ENCODE data around the gene CACNA1F.

Gene CACNA1F

DNA sequence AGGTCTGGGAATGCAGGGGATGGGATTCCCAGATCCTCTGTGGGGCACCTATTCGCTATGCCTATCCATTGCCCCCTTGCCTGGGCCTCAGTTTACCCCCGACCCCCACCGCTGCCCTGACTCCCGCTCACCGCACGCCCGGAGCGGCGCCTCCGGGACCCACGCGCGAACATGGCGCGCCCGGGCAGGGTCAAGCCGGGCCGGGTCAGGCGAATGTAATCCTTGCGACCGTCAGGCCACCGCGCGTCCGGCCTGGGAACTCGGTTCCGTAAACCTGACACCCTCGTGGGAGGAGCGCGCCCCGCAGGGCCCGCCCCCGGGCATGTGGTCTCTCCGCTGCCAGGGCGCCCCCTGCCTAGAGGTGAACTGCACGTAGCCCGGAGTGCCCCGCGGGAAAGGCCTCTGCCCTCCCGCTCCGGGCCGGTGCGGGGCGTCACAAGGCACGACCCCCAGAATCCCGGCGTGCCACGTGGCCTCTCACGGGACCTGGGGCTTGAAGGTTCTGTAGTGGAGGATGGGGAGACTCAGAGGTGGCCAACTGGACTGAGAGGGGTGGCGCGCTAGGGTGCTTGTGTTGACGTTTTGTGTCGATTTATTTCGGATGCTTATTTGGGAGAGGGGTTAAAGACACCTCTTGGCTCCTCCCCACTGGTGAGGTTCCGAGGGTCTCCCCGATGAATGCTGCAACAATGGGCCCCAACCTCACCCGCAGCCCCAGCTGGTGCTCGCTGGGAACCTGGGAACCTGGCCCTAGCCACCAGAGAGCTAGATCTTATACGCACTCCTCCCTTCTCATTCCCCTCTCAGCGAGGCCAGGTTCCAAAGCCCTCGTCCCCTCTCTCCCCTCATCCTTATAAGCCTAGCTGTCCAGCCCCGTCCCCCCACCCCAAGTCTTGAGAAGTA is 46.8 kb downstream of the CACNA1F start, which contains the start of gene PRICKLE3:
Gene PRICKLE3 (minus strand): TSS at position 249 of the 903 bp plus-strand sequence. CDS start 76 bp downstream, at position 173.
- Histone ChIP-seq H4K91ac (ENCODE audit: low read length) (peak within 1 kb of the TSS; percentile 90), H3K4ac (ENCODE audit: low read depth in 1 of 2, low read length in 2 of 2) (peak within 1 kb of the TSS; percentile 81 to 84), H2AFZ (ENCODE audit: low read depth, low read length) (peak within 1 kb of the TSS; percentile 67), H3K4me2 (ENCODE audit: low read length, poor library complexity, severe bottlenecking) (peak within 1 kb of the TSS; percentile 76), H3K14ac (ENCODE audit: low read length in 2 of 2) (peak within 1 kb of the TSS; percentile 25 to 71), H4K8ac (ENCODE audit: low read length) (peak within 1 kb of the TSS; percentile 72), H2BK120ac (ENCODE audit: low read depth, low read length) (peak within 1 kb of the TSS; percentile 3), H3K36me3 (ENCODE audit: control insufficient read depth in 1 of 2, insufficient read depth in 2 of 2, low read depth in 1 of 2, low read length in 2 of 2) (peaks cover 3 to 15% of the 10 kb centered on the region in 2 experiments), H2BK12ac (ENCODE audit: low read length in 2 of 2) (peak within 1 kb of the TSS in 1 of 2 experiments; percentile 31), H3K79me1 (replicated peaks; ENCODE audit: low read length, poor library complexity, severe bottlenecking) (peaks cover 8% of the 10 kb centered on the region), H3K9ac (ENCODE audit: low read length) (peak within 1 kb of the TSS; percentile 84), H3K23ac (ENCODE audit: low read length in 2 of 2) (no peak within 1 kb of the TSS), H3K18ac (ENCODE audit: low read depth in 1 of 2, low read length in 2 of 2) (peak within 1 kb of the TSS; percentile 70 to 92), H2AK5ac (ENCODE audit: low read length, severe bottlenecking) (peak within 1 kb of the TSS; percentile 33), H3K27ac (ENCODE audit: low read length, poor library complexity, severe bottlenecking) (no peak within 1 kb of the TSS), H2BK5ac (ENCODE audit: low read depth, low read length, poor library complexity, severe bottlenecking) (no peak within 1 kb of the TSS), H3K4me1 (ENCODE audit: control insufficient read depth, insufficient read depth, low read depth, low read length) (peaks cover 14% of the 10 kb centered on the region), H3K27me3 (ENCODE audit: control insufficient read depth in 1 of 2, insufficient read depth in 1 of 2, low read length in 2 of 2) (no peaks in the 10 kb centered on the region), H3K4me3 (ENCODE audit: insufficient read depth in 1 of 2, low read depth in 1 of 2, low read length in 2 of 2) (peak within 1 kb of the TSS; percentile 74 to 77), H3K9me3 (ENCODE audit: control insufficient read depth, low read length) (no peaks in the 10 kb centered on the region), H2BK15ac (ENCODE audit: low read depth, poor library complexity, severe bottlenecking) (no peak within 1 kb of the TSS)
- WGBS = 8% methylated on average over 33 of the region's 62 CpGs
- peak; percentile 68 for DNase-seq

DNA sequence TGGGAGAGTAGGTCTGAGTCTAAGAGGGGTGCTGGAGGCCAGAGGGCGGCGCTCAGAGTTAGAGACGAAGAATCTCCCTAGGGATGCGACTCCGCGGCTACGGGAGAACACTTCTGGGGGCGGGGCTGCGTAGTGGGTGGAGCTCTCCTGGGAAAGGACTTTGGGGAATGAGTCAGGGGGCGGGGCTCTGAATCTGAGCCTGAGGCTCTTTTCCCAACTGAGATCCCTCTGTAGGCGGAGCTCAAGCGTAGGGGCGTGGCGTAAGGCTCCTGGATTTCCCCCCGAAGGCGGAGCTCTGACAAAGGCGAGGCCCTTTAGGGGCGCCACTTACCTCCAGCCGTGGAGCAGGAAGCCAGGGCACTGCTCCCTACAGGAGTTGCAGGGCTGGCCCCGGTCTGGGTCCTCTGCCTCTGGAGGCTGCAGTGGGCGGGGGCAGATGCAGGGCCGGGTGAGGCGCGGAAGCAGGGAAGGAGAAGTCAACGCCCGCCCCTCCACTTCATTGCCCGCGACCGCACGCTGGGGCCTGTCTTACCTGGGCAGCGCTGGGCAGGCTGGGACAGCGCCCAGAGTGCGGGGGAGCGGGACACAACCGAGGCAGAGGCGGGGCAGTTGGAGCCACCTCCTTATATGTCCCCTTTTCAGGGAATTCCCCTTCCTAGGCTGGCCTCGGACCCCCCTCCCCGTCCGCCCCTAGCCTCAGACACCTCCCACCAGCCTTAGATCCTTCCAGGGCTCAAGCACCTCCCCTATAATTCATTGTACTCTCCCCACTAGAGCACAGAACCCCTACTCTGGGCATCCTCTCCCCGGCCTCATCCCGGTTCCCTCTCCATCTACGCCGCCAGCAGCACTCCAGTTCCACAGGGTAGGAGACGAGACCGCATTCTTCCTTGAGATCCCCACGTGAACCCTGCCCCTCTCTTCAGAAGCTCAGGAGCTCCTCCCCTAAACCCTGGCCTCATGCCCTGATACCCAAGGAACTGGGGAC is 48.6 kb downstream of the CACNA1F start:
- Histone ChIP-seq H2BK5ac (ENCODE audit: low read depth, low read length, poor library complexity, severe bottlenecking) (no peak overlapping the region), H3K4me3 (ENCODE audit: insufficient read depth in 1 of 2, low read depth in 1 of 2, low read length in 2 of 2) (peak overlapping the region; percentile 56 to 77), H4K91ac (ENCODE audit: low read length) (peak overlapping the region; percentile 39), H2BK120ac (ENCODE audit: low read depth, low read length) (no peak overlapping the region), H4K8ac (ENCODE audit: low read length) (peak overlapping the region; percentile 60), H2BK15ac (ENCODE audit: low read depth, poor library complexity, severe bottlenecking) (no peak overlapping the region), H3K23ac (ENCODE audit: low read length in 2 of 2) (no peak overlapping the region), H3K18ac (ENCODE audit: low read depth in 1 of 2, low read length in 2 of 2) (peak overlapping the region; percentile 54 to 76), H2BK12ac (ENCODE audit: low read length in 2 of 2) (peak overlapping the region; percentile 39 to 63), H2AK5ac (ENCODE audit: low read length, severe bottlenecking) (no peak overlapping the region), H3K4ac (ENCODE audit: low read depth in 1 of 2, low read length in 2 of 2) (peak overlapping the region; percentile 64 to 79), H3K14ac (ENCODE audit: low read length in 2 of 2) (peak overlapping the region in 1 of 2 experiments; percentile 41), H3K36me3 (ENCODE audit: control insufficient read depth in 1 of 2, insufficient read depth in 2 of 2, low read depth in 1 of 2, low read length in 2 of 2) (peaks cover 7 to 20% of the 10 kb centered on the region in 2 experiments), H3K9me3 (ENCODE audit: control insufficient read depth, low read length) (no peaks in the 10 kb centered on the region), H3K27me3 (ENCODE audit: control insufficient read depth in 1 of 2, insufficient read depth in 1 of 2, low read length in 2 of 2) (no peaks in the 10 kb centered on the region), H2AFZ (ENCODE audit: low read depth, low read length) (no peak overlapping the region), H3K4me1 (ENCODE audit: control insufficient read depth, insufficient read depth, low read depth, low read length) (peaks cover 14% of the 10 kb centered on the region), H3K27ac (ENCODE audit: low read length, poor library complexity, severe bottlenecking) (peak overlapping the region; percentile 20), H3K4me2 (ENCODE audit: low read length, poor library complexity, severe bottlenecking) (peak overlapping the region; percentile 76), H3K79me1 (replicated peaks; ENCODE audit: low read length, poor library complexity, severe bottlenecking) (peaks cover 8% of the 10 kb centered on the region), H3K9ac (ENCODE audit: low read length) (peak overlapping the region; percentile 84)
- WGBS = 23% methylated on average over 33 of the region's 46 CpGs
- DNase-seq = peak; percentile 93

DNA sequence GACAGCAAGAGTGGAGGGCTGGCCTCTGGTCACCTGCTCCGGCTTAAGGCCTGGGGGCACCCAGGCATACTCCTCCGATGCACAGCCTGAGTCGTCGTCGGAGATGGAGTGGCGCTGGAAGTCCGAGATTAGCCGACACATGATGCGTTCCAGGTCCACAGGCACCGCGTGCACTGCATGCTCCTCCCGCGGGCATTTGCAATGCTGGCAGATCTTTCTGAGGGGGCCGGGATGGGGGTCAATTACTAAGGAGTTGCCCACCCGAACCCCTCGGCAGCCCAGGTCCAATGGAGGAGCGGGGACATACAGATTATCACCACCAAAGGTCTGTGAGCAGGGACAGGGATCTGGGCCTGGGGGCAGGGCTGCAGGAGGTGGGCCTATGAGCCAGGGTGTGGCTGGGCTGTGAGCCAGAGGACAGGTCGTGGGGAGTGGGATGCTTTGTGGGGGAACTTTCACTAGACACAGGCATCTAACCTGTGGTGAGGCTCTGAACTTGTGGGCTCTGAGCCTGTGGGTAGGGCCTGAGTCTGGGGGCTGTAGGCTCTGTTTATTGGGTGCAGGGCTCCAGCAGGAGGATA is 49.3 kb downstream of the CACNA1F start:
- DNase-seq = no peak
- Histone ChIP-seq H4K8ac (ENCODE audit: low read length) (no peak overlapping the region), H3K4me1 (ENCODE audit: control insufficient read depth, insufficient read depth, low read depth, low read length) (peaks cover 14% of the 10 kb centered on the region), H2AK5ac (ENCODE audit: low read length, severe bottlenecking) (no peak overlapping the region), H2BK15ac (ENCODE audit: low read depth, poor library complexity, severe bottlenecking) (no peak overlapping the region), H2BK12ac (ENCODE audit: low read length in 2 of 2) (no peak overlapping the region), H2BK5ac (ENCODE audit: low read depth, low read length, poor library complexity, severe bottlenecking) (no peak overlapping the region), H3K36me3 (ENCODE audit: control insufficient read depth in 1 of 2, insufficient read depth in 2 of 2, low read depth in 1 of 2, low read length in 2 of 2) (peaks cover 7 to 28% of the 10 kb centered on the region in 2 experiments), H3K14ac (ENCODE audit: low read length in 2 of 2) (no peak overlapping the region), H3K9ac (ENCODE audit: low read length) (no peak overlapping the region), H2AFZ (ENCODE audit: low read depth, low read length) (no peak overlapping the region), H3K27ac (ENCODE audit: low read length, poor library complexity, severe bottlenecking) (no peak overlapping the region), H3K79me1 (replicated peaks; ENCODE audit: low read length, poor library complexity, severe bottlenecking) (peaks cover 8% of the 10 kb centered on the region), H3K4me2 (ENCODE audit: low read length, poor library complexity, severe bottlenecking) (peak overlapping the region; percentile 5), H3K27me3 (ENCODE audit: control insufficient read depth in 1 of 2, insufficient read depth in 1 of 2, low read length in 2 of 2) (no peaks in the 10 kb centered on the region), H3K9me3 (ENCODE audit: control insufficient read depth, low read length) (no peaks in the 10 kb centered on the region), H3K18ac (ENCODE audit: low read depth in 1 of 2, low read length in 2 of 2) (no peak overlapping the region), H2BK120ac (ENCODE audit: low read depth, low read length) (no peak overlapping the region), H3K4me3 (ENCODE audit: insufficient read depth in 1 of 2, low read depth in 1 of 2, low read length in 2 of 2) (peak overlapping the region in 1 of 2 experiments; percentile 59), H3K23ac (ENCODE audit: low read length in 2 of 2) (no peak overlapping the region), H3K4ac (ENCODE audit: low read depth in 1 of 2, low read length in 2 of 2) (no peak overlapping the region), H4K91ac (ENCODE audit: low read length) (peak overlapping the region; percentile 15)
- WGBS = 91% methylated on average over 18 of the region's 18 CpGs
